Activated T-cell treated with anti-CD3 and anti-CD28 coated beads, Interleukin-2, amount 50 U/mL, for 24 hours (primary cell): Measurements from ENCODE around the gene CYP4F12.
"Not testable (repeated sequence)": the region's sequence is repeated elsewhere in the genome, so short reads cannot be mapped to it uniquely, and the experiment has no call there.

Experiments used
- DNase-seq: peaks from one replicate; pipeline ENCODE4 v3.0.0-alpha.2; 2020
- H3K27ac Mint-ChIP-seq: 2 replicates; pipeline ENCODE4 v1.8.0; 2020; ENCODE audit warnings: mild to moderate bottlenecking, mixed read lengths
- H3K27me3 Mint-ChIP-seq: 2 replicates; pipeline ENCODE4 v1.8.0; 2020; ENCODE audit warnings: mixed read lengths
- H3K36me3 Mint-ChIP-seq: 2 replicates; pipeline ENCODE4 v1.8.0; 2020; ENCODE audit warnings: low read depth, mixed read lengths
- H3K4me1 Mint-ChIP-seq: 2 replicates; pipeline ENCODE4 v1.8.0; 2020; ENCODE audit warnings: low read depth, mixed read lengths
- H3K4me3 Mint-ChIP-seq: 2 replicates; pipeline ENCODE4 v1.8.0; 2020; ENCODE audit warnings: mild to moderate bottlenecking, moderate library complexity, mixed read lengths
- H3K9me3 Mint-ChIP-seq: 2 replicates; pipeline ENCODE4 v1.8.0; 2020; ENCODE audit warnings: mixed read lengths

The CYP4F12 gene

DNA sequence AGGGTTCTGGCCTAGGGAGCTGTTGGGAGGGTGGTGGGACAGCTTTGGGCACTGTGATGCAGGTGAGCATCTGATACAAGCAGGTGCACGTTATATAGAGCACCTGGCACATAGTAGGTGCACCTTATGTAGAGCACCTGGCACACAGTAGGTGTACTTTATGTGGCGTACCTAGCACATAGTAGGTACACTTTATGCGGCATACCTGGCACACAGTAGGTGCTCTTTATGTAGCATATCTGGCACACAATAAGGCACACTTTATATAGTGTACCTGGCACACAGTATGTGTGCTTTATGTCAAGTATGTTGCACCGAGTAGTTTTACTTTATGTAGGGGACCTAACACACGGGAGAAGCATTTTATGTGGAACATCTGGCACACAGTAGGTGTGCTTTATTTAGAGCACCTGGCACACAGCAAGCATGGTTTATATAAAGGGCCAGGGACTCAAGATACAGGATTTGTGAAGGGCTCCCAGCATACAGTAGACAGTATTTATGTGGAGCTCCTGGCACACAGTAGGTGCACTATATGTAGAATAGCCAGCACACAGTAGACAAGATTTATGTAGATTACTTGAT lies 1.6 kb upstream of the CYP4F12 start:
- H3K4me3 Mint-ChIP-seq, result no peak overlapping the region
- H3K27ac Mint-ChIP-seq, result no peak overlapping the region
- no peaks in the 10 kb centered on the region for H3K36me3 Mint-ChIP-seq
- H3K4me1 Mint-ChIP-seq, result peaks cover 17% of the 10 kb centered on the region
- no peaks in the 10 kb centered on the region for H3K9me3 Mint-ChIP-seq
- DNase-seq, result no peak
- peaks cover 4% of the 10 kb centered on the region for H3K27me3 Mint-ChIP-seq

DNA sequence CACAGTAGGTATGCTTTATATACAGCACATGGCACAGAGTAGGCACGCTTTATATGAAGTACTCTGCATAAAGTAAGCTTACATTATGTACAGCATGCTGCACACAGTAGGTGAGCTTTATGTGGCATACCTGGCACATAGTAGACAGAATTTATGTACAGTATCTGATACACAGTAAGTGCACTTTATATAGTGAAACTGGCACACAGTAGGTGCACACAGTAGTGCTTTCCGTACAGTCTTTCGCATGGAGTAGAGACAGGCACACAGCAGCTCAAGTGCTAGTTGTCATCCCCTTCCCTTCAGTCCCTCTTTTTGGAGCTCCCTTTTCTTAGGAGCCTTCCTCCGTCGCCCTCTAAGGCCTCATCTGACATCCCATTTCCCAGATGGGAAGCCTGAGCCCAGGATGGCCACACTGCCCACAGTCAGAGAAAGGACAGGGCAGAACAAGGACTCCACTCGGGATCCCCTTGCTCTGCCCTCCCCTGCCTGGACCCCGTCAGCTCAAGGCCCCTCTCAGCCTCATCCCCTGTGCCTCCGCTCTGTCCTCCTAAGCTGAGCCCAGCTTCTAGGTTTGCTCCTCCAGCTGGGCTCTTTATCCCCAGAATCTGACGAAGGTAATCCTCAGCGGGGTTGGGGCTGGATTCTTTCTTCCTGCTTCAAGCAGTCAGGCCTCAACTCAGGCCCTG lies 852 bp upstream of the CYP4F12 start:
- no peak for DNase-seq
- Mint-ChIP-seq H3K4me1 (peaks cover 17% of the 10 kb centered on the region), H3K4me3 (no peak overlapping the region), H3K27ac (peak overlapping the region; percentile 12), H3K36me3 (no peaks in the 10 kb centered on the region), H3K9me3 (peaks cover 2% of the 10 kb centered on the region), H3K27me3 (peaks cover 4% of the 10 kb centered on the region)

DNA sequence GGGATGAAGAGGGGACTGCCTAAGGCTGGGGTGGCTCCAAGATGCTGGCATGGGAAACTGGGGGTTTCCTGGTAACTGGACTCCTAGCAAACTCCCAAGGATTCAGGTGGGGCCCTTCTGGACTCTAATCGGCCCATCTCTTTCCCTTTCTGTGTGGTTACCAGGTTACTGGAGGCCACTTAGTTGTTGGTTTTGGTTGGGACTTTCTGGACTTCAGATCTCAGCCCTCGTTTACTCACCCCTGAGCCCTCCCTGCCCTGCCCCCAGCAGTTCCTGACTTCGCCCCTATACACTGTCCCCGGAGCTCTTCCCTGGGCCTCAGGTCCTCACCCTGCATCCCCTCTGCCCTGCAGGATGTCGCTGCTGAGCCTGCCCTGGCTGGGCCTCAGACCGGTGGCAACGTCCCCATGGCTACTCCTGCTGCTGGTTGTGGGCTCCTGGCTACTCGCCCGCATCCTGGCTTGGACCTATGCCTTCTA lies 328 bp downstream of the CYP4F12 start:
- peak overlapping the region; percentile 61 for H3K27ac Mint-ChIP-seq
- peaks cover 17% of the 10 kb centered on the region for H3K4me1 Mint-ChIP-seq
- H3K4me3 Mint-ChIP-seq, result no peak overlapping the region
- peaks cover 7% of the 10 kb centered on the region for H3K9me3 Mint-ChIP-seq
- H3K36me3 Mint-ChIP-seq, result no peaks in the 10 kb centered on the region
- peaks cover 4% of the 10 kb centered on the region for H3K27me3 Mint-ChIP-seq
- DNase-seq, result no peak

DNA sequence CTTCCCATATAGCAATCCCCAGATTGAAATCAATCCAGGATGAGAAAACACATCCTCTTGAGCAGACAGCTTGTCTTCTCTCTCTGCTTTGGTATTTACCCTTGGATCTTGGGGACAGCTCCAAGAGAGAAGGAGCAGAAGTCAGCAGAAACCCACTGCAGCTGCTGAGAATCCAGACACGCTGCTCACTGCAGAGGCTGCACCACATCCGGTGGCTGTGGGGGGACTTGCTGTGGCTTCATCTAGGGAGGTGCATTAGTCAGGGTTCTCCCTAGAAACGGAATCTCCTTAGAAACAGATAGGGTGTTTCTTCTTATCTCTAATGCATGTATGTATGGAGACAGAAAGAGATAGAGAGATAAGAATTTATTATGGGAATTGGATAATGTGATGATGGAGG lies 2.7 kb downstream of the CYP4F12 start:
- Mint-ChIP-seq H3K27me3 (peaks cover 14% of the 10 kb centered on the region), H3K4me3 (no peak overlapping the region), H3K36me3 (no peaks in the 10 kb centered on the region), H3K27ac (peak overlapping the region; percentile 66), H3K9me3 (peaks cover 7% of the 10 kb centered on the region), H3K4me1 (peaks cover 17% of the 10 kb centered on the region)
- no peak for DNase-seq

DNA sequence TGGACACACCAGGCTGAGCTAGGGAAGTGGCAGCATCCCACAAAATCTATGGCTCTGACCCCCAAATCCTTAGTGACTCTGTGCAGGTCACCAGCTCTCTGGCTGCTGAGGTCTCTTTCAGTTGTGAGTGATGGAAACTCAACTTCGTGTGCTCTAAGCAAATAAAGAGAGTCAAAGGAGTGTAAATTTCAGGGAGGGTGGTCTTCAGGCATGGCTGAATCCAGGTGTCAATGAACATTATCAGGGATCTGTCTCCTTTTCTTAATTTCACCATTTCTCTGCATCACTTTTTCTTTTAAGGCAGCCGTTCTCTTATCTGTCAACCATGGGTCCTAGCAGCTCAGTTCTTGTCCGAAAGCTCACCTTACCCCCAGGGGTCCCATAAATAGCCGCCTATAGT lies 6.2 kb downstream of the CYP4F12 start:
- Mint-ChIP-seq H3K4me3 (no peak overlapping the region), H3K27ac (no peak overlapping the region), H3K36me3 (no peaks in the 10 kb centered on the region), H3K9me3 (peaks cover 7% of the 10 kb centered on the region), H3K27me3 (peaks cover 45% of the 10 kb centered on the region), H3K4me1 (peaks cover 4% of the 10 kb centered on the region)
- DNase-seq, result no peak

DNA sequence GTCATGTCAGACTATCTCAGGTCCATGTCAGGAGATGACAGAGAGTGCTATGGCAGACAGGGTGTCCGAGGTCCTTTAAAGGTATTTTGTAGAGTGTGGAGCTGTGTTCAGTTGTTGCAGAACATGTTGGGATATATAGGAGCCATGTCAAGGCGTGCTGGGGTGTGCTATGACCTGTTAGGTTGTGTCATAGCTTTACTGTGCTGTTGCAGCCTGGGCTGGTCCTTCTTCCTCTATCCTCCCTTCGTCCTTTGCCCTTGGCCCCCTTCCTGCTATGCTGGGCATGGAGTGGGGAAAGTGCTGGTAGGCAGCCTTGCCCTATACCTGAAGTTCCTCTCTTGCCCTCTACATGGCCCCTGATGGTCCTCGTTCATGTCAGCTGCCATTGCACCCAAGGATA lies 7.0 kb downstream of the CYP4F12 start:
- not testable (repeated sequence) for H3K9me3 Mint-ChIP-seq

DNA sequence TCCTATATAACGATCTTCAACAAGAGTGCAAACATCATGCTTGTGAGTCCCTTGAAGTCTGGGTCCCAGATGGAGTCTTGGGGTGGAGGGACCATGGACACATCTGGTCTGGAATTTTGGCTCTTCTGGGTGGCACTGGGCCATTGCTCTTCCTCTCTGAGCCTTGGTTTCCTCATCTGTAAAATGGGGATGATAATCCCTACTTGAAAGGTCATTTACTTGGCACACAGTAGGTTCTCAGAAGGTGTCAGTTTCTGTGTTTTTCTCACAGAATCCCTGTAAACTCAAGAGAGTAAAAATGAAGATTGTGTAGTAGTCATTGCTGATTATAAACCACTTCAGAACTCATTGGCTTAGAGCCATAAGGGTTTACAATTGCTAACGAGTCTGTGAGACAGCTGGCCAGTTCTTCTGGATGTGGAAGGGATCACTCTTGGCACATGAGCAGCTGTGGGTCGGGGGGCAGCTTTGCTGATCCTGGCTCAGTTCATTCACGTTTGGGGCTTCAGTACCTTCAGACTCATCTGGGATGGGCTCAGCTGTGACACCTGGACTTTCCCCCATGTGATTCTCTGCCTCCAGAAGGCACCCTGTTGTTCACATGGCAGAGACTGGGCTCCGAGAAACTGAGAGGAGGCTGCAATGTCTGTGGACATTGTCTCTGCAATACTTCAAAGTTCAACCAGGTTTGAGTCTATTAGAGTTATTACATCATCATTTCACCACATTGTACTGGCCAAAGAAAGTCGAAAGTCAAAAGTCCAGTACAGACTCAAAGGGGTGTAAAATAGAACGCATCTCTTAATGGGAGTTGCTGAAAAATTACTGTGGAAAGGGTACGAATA lies 7.8 kb downstream of the CYP4F12 start:
- H3K4me3 Mint-ChIP-seq, result no peak overlapping the region
- H3K27ac Mint-ChIP-seq, result no peak overlapping the region
- peaks cover 7% of the 10 kb centered on the region for H3K9me3 Mint-ChIP-seq
- no peaks in the 10 kb centered on the region for H3K4me1 Mint-ChIP-seq
- H3K27me3 Mint-ChIP-seq, result peaks cover 57% of the 10 kb centered on the region
- no peaks in the 10 kb centered on the region for H3K36me3 Mint-ChIP-seq
- no peak for DNase-seq

More for the DNA sequence above, 7.0 kb downstream of the CYP4F12 start:
- not testable (repeated sequence) for H3K27ac Mint-ChIP-seq, H3K4me3 Mint-ChIP-seq, H3K36me3 Mint-ChIP-seq, H3K4me1 Mint-ChIP-seq, DNase-seq
- H3K27me3 Mint-ChIP-seq, result peaks cover 50% of the 10 kb centered on the region

DNA sequence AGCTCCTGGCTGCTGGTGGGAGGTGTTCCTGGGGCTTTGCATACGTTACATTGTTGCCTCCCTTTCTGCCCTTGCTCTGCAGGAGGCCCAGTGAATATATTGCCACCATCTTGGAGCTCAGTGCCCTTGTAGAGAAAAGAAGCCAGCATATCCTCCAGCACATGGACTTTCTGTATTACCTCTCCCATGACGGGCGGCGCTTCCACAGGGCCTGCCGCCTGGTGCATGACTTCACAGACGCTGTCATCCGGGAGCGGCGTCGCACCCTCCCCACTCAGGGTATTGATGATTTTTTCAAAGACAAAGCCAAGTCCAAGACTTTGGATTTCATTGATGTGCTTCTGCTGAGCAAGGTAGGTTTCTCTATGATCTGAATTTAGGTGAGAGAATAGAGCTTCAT lies 10.5 kb downstream of the CYP4F12 start:
- H3K36me3 Mint-ChIP-seq, result no peaks in the 10 kb centered on the region
- no peak overlapping the region for H3K27ac Mint-ChIP-seq
- peaks cover 72% of the 10 kb centered on the region for H3K27me3 Mint-ChIP-seq
- no peak for DNase-seq
- no peaks in the 10 kb centered on the region for H3K4me1 Mint-ChIP-seq
- no peak overlapping the region for H3K4me3 Mint-ChIP-seq
- H3K9me3 Mint-ChIP-seq, result peaks cover 6% of the 10 kb centered on the region

DNA sequence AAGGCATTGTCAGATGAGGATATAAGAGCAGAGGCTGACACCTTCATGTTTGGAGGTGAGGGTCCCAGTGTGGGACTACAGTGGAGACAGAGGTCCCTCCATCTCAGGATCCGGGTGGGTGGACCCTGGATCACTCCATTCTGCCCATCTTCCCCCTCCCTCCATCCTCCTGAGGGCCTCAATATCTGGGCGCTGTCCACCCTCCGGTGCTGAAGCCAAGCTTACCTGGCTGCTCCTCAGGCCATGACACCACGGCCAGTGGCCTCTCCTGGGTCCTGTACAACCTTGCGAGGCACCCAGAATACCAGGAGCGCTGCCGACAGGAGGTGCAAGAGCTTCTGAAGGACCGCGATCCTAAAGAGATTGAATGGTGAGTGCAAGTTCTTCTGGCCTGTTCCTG lies 11.9 kb downstream of the CYP4F12 start:
- no peak for DNase-seq
- Mint-ChIP-seq H3K36me3 (no peaks in the 10 kb centered on the region), H3K9me3 (peaks cover 7% of the 10 kb centered on the region), H3K4me3 (no peak overlapping the region), H3K4me1 (no peaks in the 10 kb centered on the region), H3K27me3 (peaks cover 64% of the 10 kb centered on the region), H3K27ac (no peak overlapping the region)

DNA sequence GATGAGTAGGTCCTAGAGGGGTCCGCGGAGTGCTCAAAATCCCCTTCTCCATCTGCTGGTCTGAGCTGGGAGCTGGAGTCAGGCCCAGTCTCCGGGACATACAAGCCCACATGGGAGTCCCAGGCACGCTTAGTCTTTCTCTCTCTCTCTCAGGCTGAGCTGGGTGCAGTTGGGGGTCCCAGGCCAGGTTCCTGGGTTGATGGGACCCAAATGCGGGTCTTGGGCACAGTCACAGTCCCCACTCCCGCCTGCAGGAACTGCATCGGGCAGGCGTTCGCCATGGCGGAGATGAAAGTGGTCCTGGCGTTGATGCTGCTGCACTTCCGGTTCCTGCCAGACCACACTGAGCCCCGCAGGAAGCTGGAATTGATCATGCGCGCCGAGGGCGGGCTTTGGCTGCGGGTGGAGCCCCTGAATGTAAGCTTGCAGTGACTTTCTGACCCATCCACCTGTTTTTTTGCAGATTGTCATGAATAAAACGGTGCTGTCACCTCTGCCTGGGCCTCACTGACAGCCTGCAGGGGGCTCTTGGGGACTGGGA lies 23.8 kb downstream of the CYP4F12 start:
- peaks cover 58% of the 10 kb centered on the region for H3K27me3 Mint-ChIP-seq
- no peak overlapping the region for H3K4me3 Mint-ChIP-seq
- H3K36me3 Mint-ChIP-seq, result no peaks in the 10 kb centered on the region
- H3K27ac Mint-ChIP-seq, result no peak overlapping the region
- no peaks in the 10 kb centered on the region for H3K4me1 Mint-ChIP-seq
- H3K9me3 Mint-ChIP-seq, result no peaks in the 10 kb centered on the region
- no peak for DNase-seq

DNA sequence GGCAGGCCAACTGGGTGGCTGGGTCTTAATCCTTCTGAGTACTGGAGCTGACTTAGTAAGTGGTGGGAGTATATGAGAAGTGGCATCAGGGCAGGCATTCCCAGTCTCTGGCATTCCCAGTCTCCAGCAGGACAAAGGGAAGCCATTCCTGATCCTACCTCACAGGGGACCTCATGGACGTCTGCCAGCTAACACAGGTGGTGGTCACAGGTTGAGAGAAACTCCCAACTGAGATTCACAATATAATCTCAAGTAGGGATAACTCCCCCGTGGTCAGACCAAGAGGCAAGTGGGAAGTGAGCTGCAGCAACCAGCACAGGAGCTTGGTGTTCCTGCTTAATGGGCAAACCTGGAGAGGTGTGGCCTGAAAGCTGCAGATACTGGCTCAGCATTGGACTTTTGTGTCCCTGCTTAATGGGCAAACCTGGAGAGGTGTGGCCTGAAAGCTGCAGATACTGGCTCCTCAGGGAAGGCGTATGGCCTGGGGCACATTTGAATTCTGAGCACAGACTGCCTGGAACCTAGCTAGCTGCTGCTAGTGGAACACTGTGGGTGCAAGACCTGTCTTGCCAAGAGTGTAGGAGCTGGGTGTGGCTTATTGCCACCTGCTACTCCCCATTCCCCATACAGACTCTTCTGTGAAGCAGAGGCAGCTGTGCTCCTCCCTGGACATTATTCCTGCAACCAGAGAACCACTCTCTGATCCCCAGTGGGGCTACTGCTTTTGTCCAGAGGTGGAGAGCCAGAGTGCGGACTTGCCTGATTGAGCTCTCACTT lies 29.1 kb downstream of the CYP4F12 start:
- Mint-ChIP-seq H3K27ac (no peak overlapping the region), H3K27me3 (peaks cover 57% of the 10 kb centered on the region)

DNA sequence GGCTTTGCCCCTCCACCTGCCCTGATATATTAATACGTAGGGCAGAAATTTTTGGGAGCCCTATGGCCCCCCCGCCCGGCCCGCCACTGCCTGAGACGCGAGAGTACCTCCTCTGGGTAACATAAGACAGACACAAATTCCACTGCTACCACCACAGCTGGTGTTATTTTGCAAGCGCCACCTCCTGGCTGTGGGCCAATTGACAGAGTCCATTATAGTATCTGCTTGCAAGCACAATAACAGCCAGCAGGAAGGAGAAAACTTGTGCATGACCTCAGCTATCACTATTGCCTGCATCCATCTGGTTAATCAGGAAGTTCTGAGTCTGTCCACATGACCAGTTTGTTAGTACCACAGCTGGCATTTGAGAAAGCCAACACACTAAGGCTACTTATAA lies 29.6 kb downstream of the CYP4F12 start:
- peaks cover 2% of the 10 kb centered on the region for H3K9me3 Mint-ChIP-seq
- H3K27me3 Mint-ChIP-seq, result peaks cover 55% of the 10 kb centered on the region
- H3K36me3 Mint-ChIP-seq, result no peaks in the 10 kb centered on the region
- DNase-seq, result no peak
- H3K4me1 Mint-ChIP-seq, result no peaks in the 10 kb centered on the region
- H3K4me3 Mint-ChIP-seq, result no peak overlapping the region
- no peak overlapping the region for H3K27ac Mint-ChIP-seq

More for the DNA sequence above, 29.1 kb downstream of the CYP4F12 start:
- Mint-ChIP-seq H3K4me3 (no peak overlapping the region), H3K36me3 (no peaks in the 10 kb centered on the region), H3K4me1 (no peaks in the 10 kb centered on the region), H3K9me3 (peaks cover 2% of the 10 kb centered on the region)
- DNase-seq, result no peak

DNA sequence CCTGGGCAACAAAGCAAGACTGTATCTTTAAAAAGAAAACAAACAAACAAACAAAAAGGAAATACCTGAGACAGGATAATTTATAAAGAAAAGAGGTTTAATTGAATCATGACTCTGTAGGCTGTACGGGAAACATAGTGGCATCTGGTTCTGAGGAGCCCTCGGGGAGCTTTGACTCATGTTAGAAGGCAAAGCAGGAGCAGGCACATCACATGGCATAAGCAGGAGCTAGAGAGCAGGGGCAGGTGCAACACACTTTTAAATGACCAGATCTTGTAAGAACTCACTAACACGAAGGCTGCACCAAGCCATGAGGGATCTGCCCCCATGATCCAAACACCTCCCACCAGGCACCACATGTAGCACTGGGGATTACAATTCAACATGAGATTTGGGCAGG lies 41.8 kb downstream of the CYP4F12 start:
- Mint-ChIP-seq H3K4me1 (no peaks in the 10 kb centered on the region), H3K9me3 (no peaks in the 10 kb centered on the region), H3K36me3 (no peaks in the 10 kb centered on the region), H3K27me3 (peaks cover 34% of the 10 kb centered on the region), H3K4me3 (no peak overlapping the region), H3K27ac (no peak overlapping the region)
- no peak for DNase-seq

DNA sequence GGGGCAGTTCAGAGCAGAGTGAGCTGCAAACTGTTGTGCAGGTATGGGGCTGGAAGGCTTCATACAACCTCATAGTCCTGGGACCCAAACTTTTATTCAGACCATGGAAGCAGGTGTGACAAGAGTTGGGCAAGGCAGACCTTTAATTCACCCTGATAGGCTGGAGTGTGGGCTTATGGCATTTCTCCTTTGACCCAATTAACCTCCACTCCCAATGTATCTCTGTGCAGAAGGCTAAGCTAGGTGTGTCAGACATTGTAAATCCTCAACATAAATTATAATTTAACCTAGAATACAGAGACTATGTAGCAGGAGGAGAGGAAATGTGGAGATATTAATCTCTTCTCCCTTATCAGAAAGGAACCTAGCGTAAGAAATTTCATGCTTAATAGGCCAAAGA lies 42.8 kb downstream of the CYP4F12 start:
- no peak for DNase-seq
- Mint-ChIP-seq H3K27me3 (peaks cover 37% of the 10 kb centered on the region), H3K36me3 (no peaks in the 10 kb centered on the region), H3K4me1 (no peaks in the 10 kb centered on the region), H3K4me3 (no peak overlapping the region), H3K27ac (no peak overlapping the region), H3K9me3 (no peaks in the 10 kb centered on the region)
